H1 (cell line): ENCODE results near the gene ACSF2. TPM values are rescaled to one million over a fixed set of nuclear protein-coding genes. Genes with fewer than 3 reads are reported as not detected.

Experiments used
- ATF2 ChIP-seq: IDR thresholded peaks from 2 replicates; pipeline ENCODE4 v1.6.1; 2012; ENCODE audit warnings: low read length, inconsistent platforms
- ATF3 ChIP-seq: IDR thresholded peaks from 2 replicates; pipeline ENCODE4 v1.6.1; 2011; ENCODE audit warnings: low read depth, mild to moderate bottlenecking, low read length; ENCODE audit not compliant: insufficient read depth
- CBX8 ChIP-seq: fragments of 300-800, 300-1000 bp; sonication (generic); IDR thresholded peaks from 2 replicates; pipeline ENCODE4 v1.7.1; 2016; ENCODE audit warnings: low read depth, low read length, borderline replicate concordance
- CHD7 ChIP-seq: fragments of 300-600 bp; sonication (generic); IDR thresholded peaks from 2 replicates; pipeline ENCODE4 v1.7.1; 2012; ENCODE audit warnings: low read length, moderate library complexity, mild to moderate bottlenecking, inconsistent platforms; ENCODE audit not compliant: insufficient replicate concordance
- CTBP2 ChIP-seq: IDR thresholded peaks from 2 replicates; pipeline ENCODE4 v1.7.0; 2011; ENCODE audit warnings: borderline replicate concordance, mild to moderate bottlenecking, moderate library complexity, mixed read lengths, low read length; ENCODE audit not compliant: insufficient read depth, insufficient read length
- NRF1 ChIP-seq: IDR thresholded peaks from 2 replicates; pipeline ENCODE4 v1.6.1; 2011; ENCODE audit warnings: mild to moderate bottlenecking, low read depth, low read length, improper control_type of control experiment
- SAP30 ChIP-seq: fragments of 300-600 bp; sonication (generic); IDR thresholded peaks from 2 replicates; pipeline ENCODE4 v1.7.1; 2012; ENCODE audit warnings: low read length, moderate library complexity, mild to moderate bottlenecking, inconsistent platforms; ENCODE audit not compliant: insufficient read depth, insufficient replicate concordance
- SIX5 ChIP-seq: IDR thresholded peaks from 2 replicates; pipeline ENCODE4 v1.6.1; 2011; ENCODE audit warnings: mild to moderate bottlenecking, low read depth, low read length
- TBP ChIP-seq: IDR thresholded peaks from 2 replicates; pipeline ENCODE4 v1.6.1; 2011; ENCODE audit warnings: low read depth, low read length, improper control_type of control experiment
- polyA plus RNA-seq, 7 experiments: library from polyadenylated mRNA; depleted of rRNA in 3 of 7; stranded (reverse) in 5 of 7; unstranded in 2 of 7; fragments of >200 nt in 5 of 7; fragments of 200-250 nt in 2 of 7; gene quantifications; 1 replicate in 5 of 7; 2 replicates in 1 of 7; 4 replicates in 1 of 7; pipeline versions ENCODE4 v1.2.1 to v1.2.3, GENCODE V29; 2011 to 2013; ENCODE audit warnings: missing spikeins in 2 of 7, mixed read lengths in 2 of 7
- total RNA-seq: library from RNA; stranded (reverse); fragmentation: NEBNext Ultra II Directional; extraction: Animal tissue kit (Norgen Biotek cat#: 25700); gene quantifications from 2 replicates; pipeline ENCODE4 v1.2.1, GENCODE V29; 2021

ACSF2 gene
- total and polyA plus RNA-seq, 2 of the 8 experiments (the other 6 are each of a cell fraction or from before 2014, with no cell fraction given), result 14.5 to 16.3 TPM

GRCh38 chr17:50470426-50470825 is 44.4 kb downstream of the ACSF2 start (continued):
- TF ChIP-seq CHD7 (no peak), TBP (no peak), SAP30 (no peak), ATF3 (no peak), CBX8 (no peak), SIX5 (no peak), NRF1 (no peak), CTBP2 (no peak), ATF2 (no peak)
